Astrocyte (in vitro differentiated cells and primary cell): ENCODE measurements around the gene TKTL1. TPM values are rescaled to one million over a fixed set of nuclear protein-coding genes. Genes with fewer than 3 reads are reported as not detected.

ENCODE experiments used
- DNase-seq: peaks from one replicate; pipeline ENCODE4 v3.0.0-alpha.2; 2010; ENCODE audit warnings: low read depth
- FAIRE-seq: peaks from 2 replicates; lab custom pipeline; 2011; peaks lifted over from hg19 to GRCh38; lab: Jason Lieb, UNC
- H2AFZ ChIP-seq: 2 replicates; pipeline ENCODE4 v1.6.0; 2012; ENCODE audit warnings: low read depth, low read length, inconsistent platforms
- H3K27ac ChIP-seq: 2 replicates; pipeline ENCODE4 v1.5.1; 2011; ENCODE audit warnings: low read depth, low read length, inconsistent platforms
- H3K27me3 ChIP-seq: 2 replicates; pipeline ENCODE4 v1.6.0; 2011; ENCODE audit warnings: low read length, inconsistent platforms; ENCODE audit not compliant: insufficient read depth
- H3K36me3 ChIP-seq: 2 replicates; pipeline ENCODE4 v1.5.1; 2011; ENCODE audit warnings: low read length, inconsistent platforms; ENCODE audit not compliant: insufficient read depth
- H3K4me1 ChIP-seq: 2 replicates; pipeline ENCODE4 v1.5.1; 2011; ENCODE audit warnings: low read length, inconsistent platforms; ENCODE audit not compliant: insufficient read depth
- H3K4me2 ChIP-seq: 2 replicates; pipeline ENCODE4 v1.6.0; 2012; ENCODE audit warnings: low read length, inconsistent platforms
- H3K4me3 ChIP-seq: 2 replicates; pipeline ENCODE4 v1.5.1; 2011; ENCODE audit warnings: low read depth, mild to moderate bottlenecking, low read length, inconsistent platforms; ENCODE audit not compliant: insufficient read depth
- H3K79me2 ChIP-seq: 2 replicates; pipeline ENCODE4 v1.6.0; 2012; ENCODE audit warnings: mild to moderate bottlenecking, low read length, inconsistent platforms; ENCODE audit not compliant: insufficient read depth
- H3K9ac ChIP-seq: 2 replicates; pipeline ENCODE4 v1.6.0; 2012; ENCODE audit warnings: mild to moderate bottlenecking, low read length, inconsistent platforms
- H3K9me3 ChIP-seq: 2 replicates; pipeline ENCODE4 v1.5.1; 2012; ENCODE audit warnings: low read depth, mild to moderate bottlenecking, low read length, inconsistent platforms; ENCODE audit not compliant: insufficient read depth
- H4K20me1 ChIP-seq: 2 replicates; pipeline ENCODE4 v1.6.0; 2012; ENCODE audit warnings: low read length, inconsistent platforms; ENCODE audit not compliant: insufficient read depth
- H3K27ac Mint-ChIP-seq: one replicate; pipeline ENCODE4 v1.8.0; 2021; ENCODE audit warnings: mild to moderate bottlenecking, mixed read lengths; ENCODE audit not compliant: unreplicated experiment
- H3K27me3 Mint-ChIP-seq: one replicate; pipeline ENCODE4 v1.8.0; 2021; ENCODE audit warnings: low read depth, mixed read lengths; ENCODE audit not compliant: unreplicated experiment
- H3K36me3 Mint-ChIP-seq: one replicate; pipeline ENCODE4 v1.8.0; 2021; ENCODE audit warnings: low read depth, mixed read lengths; ENCODE audit not compliant: unreplicated experiment
- H3K4me1 Mint-ChIP-seq: one replicate; pipeline ENCODE4 v1.8.0; 2021; ENCODE audit warnings: low read depth, mixed read lengths; ENCODE audit not compliant: unreplicated experiment
- H3K4me3 Mint-ChIP-seq: one replicate; pipeline ENCODE4 v1.8.0; 2021; ENCODE audit warnings: mild to moderate bottlenecking, moderate library complexity, mixed read lengths; ENCODE audit not compliant: unreplicated experiment
- H3K9me3 Mint-ChIP-seq: one replicate; pipeline ENCODE4 v1.8.0; 2021; ENCODE audit warnings: mild to moderate bottlenecking, mixed read lengths; ENCODE audit not compliant: unreplicated experiment
- CTCF ChIP-seq: IDR thresholded peaks from 2 replicates; pipeline ENCODE4 v1.5.1; 2011; ENCODE audit warnings: low read depth, mild to moderate bottlenecking, inconsistent platforms, low read length, moderate library complexity; ENCODE audit not compliant: insufficient read depth
- EZH2 ChIP-seq: IDR thresholded peaks from 2 replicates; pipeline ENCODE4 v1.6.1; 2012; ENCODE audit warnings: mild to moderate bottlenecking, low read length, inconsistent platforms; ENCODE audit not compliant: insufficient read depth
- total RNA-seq: library from RNA; stranded (reverse); gene quantifications from 2 replicates; pipeline ENCODE4 v1.2.1, GENCODE V29; 2021

The TKTL1 gene
- total RNA-seq, 1 donor from 2014 or later, result not detected

- H3K27ac Mint-ChIP-seq, result peak within 1 kb of the TSS; percentile 98
- H3K9me3 ChIP-seq, result no peaks in the 10 kb centered on the region
- H3K4me3 ChIP-seq, result peak within 1 kb of the TSS; percentile 69
- H3K4me1 ChIP-seq, result peaks cover 16% of the 10 kb centered on the region
- peak; percentile 90 for DNase-seq
- peak within 1 kb of the TSS; percentile 47 for H2AFZ ChIP-seq
- H3K9me3 Mint-ChIP-seq, result no peaks in the 10 kb centered on the region
- H3K9ac ChIP-seq, result peak within 1 kb of the TSS; percentile 98
- H3K36me3 ChIP-seq, result no peaks in the 10 kb centered on the region
- peaks cover 26% of the 10 kb centered on the region for H4K20me1 ChIP-seq
- TF ChIP-seq CTCF, result no peak
- no peak for TF ChIP-seq EZH2
- H3K4me3 Mint-ChIP-seq, result peak within 1 kb of the TSS; percentile 92
- peaks cover 38% of the 10 kb centered on the region for H3K79me2 ChIP-seq
- H3K4me1 Mint-ChIP-seq, result peaks cover 7% of the 10 kb centered on the region
- H3K27me3 ChIP-seq, result no peaks in the 10 kb centered on the region
- no peaks in the 10 kb centered on the region for H3K36me3 Mint-ChIP-seq
- H3K27ac ChIP-seq, result peak within 1 kb of the TSS; percentile 92
- peak within 1 kb of the TSS; percentile 93 for H3K4me2 ChIP-seq
- H3K27me3 Mint-ChIP-seq, result no peaks in the 10 kb centered on the region
- FAIRE-seq, result no peak
Observed at GRCh38 chrX:154378799-154379568, 83.4 kb downstream of the TKTL1 start, which contains the start of gene EMD. Gene EMD (plus strand): TSS chrX:154379295. CDS start chrX:154379485, 190 bp downstream.

GRCh38 chrX:154379569-154379951, 84.0 kb downstream of the TKTL1 start:
- Histone ChIP-seq H3K9me3 (no peaks in the 10 kb centered on the region), H2AFZ (no peak overlapping the region)
- no peak for FAIRE-seq

More at GRCh38 chrX:154379569-154379951, 84.0 kb downstream of the TKTL1 start:
- H3K36me3 Mint-ChIP-seq, result no peaks in the 10 kb centered on the region
- Histone ChIP-seq H3K27me3 (no peaks in the 10 kb centered on the region), H3K27ac (peak overlapping the region; percentile 92), H3K4me3 (peak overlapping the region; percentile 69), H4K20me1 (peaks cover 24% of the 10 kb centered on the region), H3K9ac (peak overlapping the region; percentile 98), H3K4me1 (peaks cover 16% of the 10 kb centered on the region), H3K79me2 (peaks cover 34% of the 10 kb centered on the region), H3K4me2 (peak overlapping the region; percentile 93), H3K36me3 (no peaks in the 10 kb centered on the region)
- DNase-seq, result no peak
- peak overlapping the region; percentile 98 for H3K27ac Mint-ChIP-seq
- H3K4me3 Mint-ChIP-seq, result peak overlapping the region; percentile 92
- H3K4me1 Mint-ChIP-seq, result peaks cover 7% of the 10 kb centered on the region
- no peaks in the 10 kb centered on the region for H3K27me3 Mint-ChIP-seq
- H3K9me3 Mint-ChIP-seq, result no peaks in the 10 kb centered on the region
- no peak for TF ChIP-seq EZH2
- no peak for TF ChIP-seq CTCF

Other genes with a start within 250 kb of the TKTL1 start
- 29.2 and 36.2 TPM in 2 replicates for gene MECP2, start 198.1 kb upstream of the TKTL1 start, total RNA-seq
- gene OPN1LW, start 151.6 kb upstream of the TKTL1 start, total RNA-seq, result not detected in 2 replicates
- gene OPN1MW, start 113.2 kb upstream of the TKTL1 start, total RNA-seq, result not detected in 2 replicates
- gene OPN1MW2, start 76.0 kb upstream of the TKTL1 start, total RNA-seq, result not detected in 2 replicates
- gene OPN1MW3, start 38.2 kb upstream of the TKTL1 start, total RNA-seq, result not detected in 2 replicates
- gene TEX28, start 671 bp upstream of the TKTL1 start, total RNA-seq, result not detected in 2 replicates
- gene FLNA, start 78.8 kb downstream of the TKTL1 start, total RNA-seq, result 2,809 and 2,978 TPM in 2 replicates
- 75.6 and 75.7 TPM in 2 replicates for gene EMD, start 83.5 kb downstream of the TKTL1 start, total RNA-seq
- 1,848 and 1,967 TPM in 2 replicates for gene RPL10, start 102.6 kb downstream of the TKTL1 start, total RNA-seq
- gene DNASE1L1, start 113.5 kb downstream of the TKTL1 start, total RNA-seq, result 35.1 and 39.1 TPM in 2 replicates
- 16.6 and 20.7 TPM in 2 replicates for gene TAFAZZIN, start 115.7 kb downstream of the TKTL1 start, total RNA-seq
- 153 and 175 TPM in 2 replicates for gene ATP6AP1, start 132.9 kb downstream of the TKTL1 start, total RNA-seq
- gene GDI1, start 141.4 kb downstream of the TKTL1 start, total RNA-seq, result 137 and 143 TPM in 2 replicates
- gene FAM50A, start 148.3 kb downstream of the TKTL1 start, total RNA-seq, result 88.0 and 100.0 TPM in 2 replicates
- gene PLXNA3, start 162.5 kb downstream of the TKTL1 start, total RNA-seq, result 117 and 149 TPM in 2 replicates
- gene LAGE3, start 183.5 kb downstream of the TKTL1 start, total RNA-seq, result 20.0 and 20.1 TPM in 2 replicates
- 25.8 and 26.2 TPM in 2 replicates for gene UBL4A, start 190.8 kb downstream of the TKTL1 start, total RNA-seq
- 24.4 and 27.3 TPM in 2 replicates for gene SLC10A3, start 194.8 kb downstream of the TKTL1 start, total RNA-seq
- 20.9 and 26.1 TPM in 2 replicates for gene FAM3A, start 220.4 kb downstream of the TKTL1 start, total RNA-seq